ENCODE measurements around the gene WSB1. TPM values are rescaled to one million over a fixed set of nuclear protein-coding genes. Genes with fewer than 3 reads are reported as not detected.

Gene WSB1
- total and polyA plus RNA-seq, 2 of the 8 experiments (the other 6 are each of a cell fraction or from before 2014, with no cell fraction given), result 113 to 140 TPM

DNA sequence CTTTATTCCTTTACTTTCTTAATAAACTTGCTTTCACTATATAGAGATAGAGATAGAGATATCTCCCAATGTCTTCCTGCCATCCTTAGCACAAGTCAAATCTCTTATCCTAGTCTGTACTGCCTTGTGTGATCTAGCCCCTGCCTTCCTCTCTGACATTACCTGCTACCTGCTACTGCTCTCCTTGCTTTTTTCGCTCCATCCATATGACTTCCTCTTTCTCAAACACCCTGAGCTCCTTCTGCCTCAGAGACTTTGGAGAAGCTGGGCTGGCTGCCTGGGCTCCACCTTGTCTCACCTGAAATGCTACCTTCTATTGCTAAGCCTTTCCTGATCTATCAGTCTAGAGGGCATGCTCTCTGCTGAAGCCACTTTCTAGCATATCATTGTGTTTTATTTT, 24.7 kb upstream of the WSB1 start:
- no peak overlapping the region for H4K8ac ChIP-seq (ENCODE audit: extremely low read depth, insufficient read depth, low read length)
- H2BK5ac ChIP-seq (ENCODE audit: low read depth, low read length), result no peak overlapping the region
- H3K4me2 ChIP-seq (ENCODE audit: insufficient read depth in 1 of 2, low read depth in 2 of 2, low read length in 2 of 2), result no peak overlapping the region
- ChIA-PET CTCF (ENCODE audit: partially characterized antibody) (interaction anchor here (0.6 to 1.4 kb wide), 4 partner anchors 24 to 112 kb away, joined by 3 to 4 read pairs (median 3); no protein-coding TSS in a partner anchor), POLR2A (ENCODE audit: partially characterized antibody) (interaction anchor here (3.9 kb wide), 1 partner anchor 25 kb away, joined by 16 read pairs; the partner anchor contains the start of gene WSB1)
- 89% methylated on average over 1 of the region's 1 CpG; no CpG with 5 or more reads in 1 of the 2 experiments for WGBS, 2 experiments (ENCODE audit: extremely low coverage in 1 of 2, insufficient coverage in 1 of 2, insufficient read length in 1 of 2, insufficient replicate concordance in 2 of 2, low coverage in 1 of 2, low lambda C conversion rate in 2 of 2, missing lambda C conversion rate in 1 of 2)
- no peaks in the 10 kb centered on the region for H3K79me2 ChIP-seq (ENCODE audit: control insufficient read depth in 1 of 2, insufficient read depth in 2 of 2, low read length in 2 of 2)
- H3K14ac ChIP-seq (ENCODE audit: insufficient read length), result no peak overlapping the region
- H3K36me3 ChIP-seq (ENCODE audit: control insufficient read depth in 2 of 4, insufficient read depth in 4 of 4, low read length in 3 of 4), result no peaks in the 10 kb centered on the region
- FAIRE-seq, result no peak
- no peaks in the 10 kb centered on the region for H3K9me3 ChIP-seq (ENCODE audit: insufficient read depth in 2 of 2, low read depth in 1 of 2, low read length in 1 of 2)
- H3K56ac ChIP-seq (replicated peaks; ENCODE audit: insufficient read length, low read depth, low read length), result no peak overlapping the region
- H2BK120ac ChIP-seq (replicated peaks; ENCODE audit: low read depth, low read length), result no peak overlapping the region
- H2BK15ac ChIP-seq (ENCODE audit: low read length), result no peak overlapping the region
- H2BK20ac ChIP-seq (ENCODE audit: low read length), result no peak overlapping the region
- TF ChIP-seq EGR1 (IDR thresholded peaks at IDR 0.05; ENCODE audit: borderline replicate concordance, low read depth, low read length) (no peak), EP300 (IDR thresholded peaks at IDR 0.05; ENCODE audit: borderline replicate concordance in 1 of 2, low read depth in 2 of 2, low read length in 2 of 2) (no peak), SUZ12 (IDR thresholded peaks at IDR 0.05; ENCODE audit: low read length) (no peak)
- DNase-seq (ENCODE audit: low read depth in 1 of 2, low spot score in 2 of 2), result no peak
- no peak overlapping the region for H4K5ac ChIP-seq (ENCODE audit: insufficient read length, low read depth, low read length)
- H3K4ac ChIP-seq (replicated peaks; ENCODE audit: insufficient read length, low read depth, low read length), result no peak overlapping the region
- no peaks in the 10 kb centered on the region for H3K79me1 ChIP-seq (ENCODE audit: low read depth, low read length)
- no peak overlapping the region for H3K27ac ChIP-seq (ENCODE audit: low read depth, low read length)
- no peaks in the 10 kb centered on the region for H3K4me1 ChIP-seq (replicated peaks in 1 of 4; ENCODE audit: control insufficient read depth in 3 of 4, insufficient read depth in 4 of 4, low read length in 3 of 4)
- no peaks in the 10 kb centered on the region for H4K20me1 ChIP-seq (replicated peaks in 1 of 2; ENCODE audit: control insufficient read depth in 1 of 2, insufficient read depth in 2 of 2, low read length in 2 of 2)
- no peak overlapping the region for H3K18ac ChIP-seq (ENCODE audit: extremely low read depth, low read length)
- H3K4me3 ChIP-seq (ENCODE audit: extremely low read depth in 1 of 4, insufficient read depth in 2 of 4, low read depth in 3 of 4, low read length in 4 of 4), result no peak overlapping the region
- no peak overlapping the region for H2BK12ac ChIP-seq (ENCODE audit: low read depth, low read length)
- H2AFZ ChIP-seq (ENCODE audit: low read length), result no peak overlapping the region
- H3K9ac ChIP-seq (replicated peaks in 1 of 4; ENCODE audit: extremely low read depth in 1 of 4, low read depth in 3 of 4, low read length in 3 of 4), result no peak overlapping the region
- H3K27me3 ChIP-seq (replicated peaks in 1 of 4; ENCODE audit: control insufficient read depth in 3 of 4, extremely low read depth in 1 of 4, insufficient read depth in 3 of 4, low read length in 3 of 4), result no peaks in the 10 kb centered on the region
- H3K23ac ChIP-seq (ENCODE audit: insufficient read length), result no peak overlapping the region
- H4K91ac ChIP-seq (replicated peaks; ENCODE audit: insufficient read length, low read length), result no peak overlapping the region
- H3K23me2 ChIP-seq (ENCODE audit: low read depth, low read length), result no peaks in the 10 kb centered on the region; the same call in 1 of the 2 replicates
- no peak overlapping the region for H2AK5ac ChIP-seq (ENCODE audit: low read depth, low read length)

All from H1 (cell line).